GM12873 (cell line): ENCODE data around the gene MRPL41.

Source experiments
- TF ChIP-seq, protein P1 (sequence below): IDR thresholded peaks from 2 replicates; pipeline ENCODE4 v1.5.1; 2012; ENCODE audit warnings: low read depth, mild to moderate bottlenecking, moderate library complexity, low read length, control low read depth; ENCODE audit not compliant: insufficient read depth; ENCODE audit errors: missing control alignments

MRPL41 gene

DNA sequence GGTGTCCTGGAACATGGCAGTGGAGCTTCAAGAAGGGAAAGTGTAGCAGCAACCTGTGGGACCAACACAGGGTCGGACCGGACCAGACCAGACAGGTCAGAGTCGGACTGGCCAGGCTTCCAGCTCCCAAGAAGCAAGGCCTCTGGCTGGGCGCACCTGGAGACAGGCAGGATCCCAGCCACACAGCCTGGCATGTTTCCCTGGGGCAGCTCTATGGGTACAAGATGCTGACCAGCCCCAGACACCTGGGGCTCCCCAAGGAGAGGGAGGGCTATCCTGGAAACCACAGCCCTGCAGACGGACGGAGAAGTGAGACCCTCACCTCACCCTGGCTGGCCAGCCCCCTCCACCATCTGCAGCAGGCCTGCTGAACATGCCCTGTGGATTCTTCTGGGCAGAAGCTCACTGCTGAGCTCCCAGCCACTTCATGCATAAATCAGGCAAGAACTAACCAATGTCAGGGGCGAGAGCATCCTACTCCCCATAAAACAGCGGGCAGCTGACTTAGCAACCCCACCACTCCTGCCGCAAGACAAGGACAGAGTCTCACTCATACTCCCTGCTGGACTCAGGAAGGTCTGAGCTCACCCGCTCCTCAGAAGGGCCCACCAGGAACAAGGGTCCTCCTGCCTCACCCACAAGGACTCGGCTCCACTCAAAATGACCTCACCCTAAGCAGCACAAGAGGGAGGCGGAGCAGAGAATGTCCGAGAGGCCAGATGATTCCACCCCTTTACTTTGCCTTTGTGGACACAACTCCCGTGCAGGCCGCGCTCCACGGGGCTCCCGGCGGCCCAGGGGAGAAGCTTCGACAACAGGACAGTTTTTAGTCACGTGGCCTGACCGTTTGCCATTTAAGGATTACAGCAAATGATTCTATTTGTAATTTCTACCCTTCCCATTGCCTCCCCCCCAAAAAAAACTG lies 29.9 kb downstream of the MRPL41 start:
- TF ChIP-seq, protein P1, sequence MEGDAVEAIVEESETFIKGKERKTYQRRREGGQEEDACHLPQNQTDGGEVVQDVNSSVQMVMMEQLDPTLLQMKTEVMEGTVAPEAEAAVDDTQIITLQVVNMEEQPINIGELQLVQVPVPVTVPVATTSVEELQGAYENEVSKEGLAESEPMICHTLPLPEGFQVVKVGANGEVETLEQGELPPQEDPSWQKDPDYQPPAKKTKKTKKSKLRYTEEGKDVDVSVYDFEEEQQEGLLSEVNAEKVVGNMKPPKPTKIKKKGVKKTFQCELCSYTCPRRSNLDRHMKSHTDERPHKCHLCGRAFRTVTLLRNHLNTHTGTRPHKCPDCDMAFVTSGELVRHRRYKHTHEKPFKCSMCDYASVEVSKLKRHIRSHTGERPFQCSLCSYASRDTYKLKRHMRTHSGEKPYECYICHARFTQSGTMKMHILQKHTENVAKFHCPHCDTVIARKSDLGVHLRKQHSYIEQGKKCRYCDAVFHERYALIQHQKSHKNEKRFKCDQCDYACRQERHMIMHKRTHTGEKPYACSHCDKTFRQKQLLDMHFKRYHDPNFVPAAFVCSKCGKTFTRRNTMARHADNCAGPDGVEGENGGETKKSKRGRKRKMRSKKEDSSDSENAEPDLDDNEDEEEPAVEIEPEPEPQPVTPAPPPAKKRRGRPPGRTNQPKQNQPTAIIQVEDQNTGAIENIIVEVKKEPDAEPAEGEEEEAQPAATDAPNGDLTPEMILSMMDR = no peak

DNA sequence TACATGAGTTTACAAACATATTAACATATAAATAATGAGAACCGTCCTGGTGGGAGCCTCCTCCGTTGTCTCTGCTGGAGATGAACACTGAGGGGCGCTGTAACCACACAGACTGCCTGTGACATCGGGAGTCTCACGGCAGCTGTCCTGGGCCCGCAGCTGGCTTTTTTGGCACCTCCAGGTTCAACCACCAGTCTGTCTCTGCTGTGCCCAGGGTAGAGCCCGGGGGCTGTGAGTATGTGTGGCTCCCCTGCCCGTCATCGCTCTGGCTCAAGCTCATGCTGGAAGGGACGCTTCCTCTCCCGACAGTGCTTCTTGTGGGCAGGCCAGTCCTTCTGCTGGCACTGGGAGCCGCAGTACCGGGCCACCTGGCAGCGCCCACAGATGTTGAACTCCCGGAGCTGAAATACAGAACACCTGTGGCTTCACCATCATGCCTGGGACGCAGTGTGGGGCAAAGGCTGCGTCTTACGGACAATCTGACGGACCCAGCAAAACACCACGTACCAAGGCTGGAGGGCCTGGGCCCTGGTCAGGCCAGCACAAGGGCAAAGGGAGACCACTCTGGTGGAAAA lies 30.7 kb downstream of the MRPL41 start:
- TF ChIP-seq, protein P1 = peak; percentile 39

DNA sequence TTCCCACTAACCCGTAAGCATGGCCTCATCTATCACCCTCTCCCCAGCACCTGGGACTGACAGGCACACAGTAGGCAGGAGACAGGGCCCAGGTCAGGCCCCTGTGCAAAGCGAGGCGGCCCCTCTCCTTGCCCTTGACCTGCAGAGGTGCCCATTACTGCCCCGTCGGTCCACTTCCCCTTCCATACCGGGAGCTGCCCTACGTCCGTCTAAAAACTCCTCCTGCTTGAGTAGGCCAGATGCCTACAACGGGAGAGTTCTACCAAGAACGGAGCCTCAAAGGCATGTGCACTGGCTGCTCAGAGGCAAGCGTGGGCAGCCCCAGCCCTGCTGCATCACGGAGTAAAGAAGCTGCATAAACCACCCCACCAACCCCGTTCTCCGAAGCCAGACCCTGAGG lies 31.7 kb downstream of the MRPL41 start:
- TF ChIP-seq, protein P1 = no peak

DNA sequence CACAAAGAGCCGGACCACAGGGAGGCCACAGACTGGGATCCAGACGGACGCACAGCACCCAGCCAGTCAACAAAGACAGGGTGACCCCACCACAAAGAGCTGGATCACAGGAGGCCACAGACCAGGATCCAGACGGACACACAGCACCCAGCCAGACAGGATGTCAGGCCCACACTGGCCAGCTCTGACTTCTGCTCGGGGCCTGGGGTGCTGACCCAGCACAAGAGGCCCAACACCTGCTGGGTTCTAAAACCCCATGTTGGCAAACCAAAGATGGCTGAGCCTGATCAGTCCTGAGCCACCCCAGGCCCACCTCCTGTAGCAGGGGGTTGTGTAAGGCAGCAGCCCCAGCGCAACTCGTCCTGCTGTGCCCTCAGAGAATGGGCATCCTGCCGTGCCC lies 32.3 kb downstream of the MRPL41 start:
- TF ChIP-seq, protein P1 = no peak

DNA sequence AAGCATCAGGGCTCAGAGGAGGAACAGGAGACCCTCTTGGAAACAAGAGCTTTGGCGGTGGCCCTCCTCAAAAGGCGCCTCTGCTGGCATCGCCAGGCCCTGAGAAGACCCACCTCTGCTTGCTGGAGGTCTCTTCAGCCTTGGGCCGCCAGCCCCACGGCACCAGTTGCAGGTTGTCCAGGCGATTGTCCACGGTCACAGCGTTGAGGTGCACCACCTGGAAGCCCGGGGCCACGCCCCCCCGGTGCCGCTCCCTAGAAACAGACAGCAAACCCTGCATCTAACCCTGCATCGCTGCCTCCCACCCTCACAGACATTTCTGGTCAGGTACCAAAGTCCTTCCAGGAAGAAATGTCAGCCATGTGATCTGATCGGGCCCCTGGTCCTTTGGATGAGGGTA lies 35.2 kb downstream of the MRPL41 start:
- TF ChIP-seq, protein P1 = no peak

DNA sequence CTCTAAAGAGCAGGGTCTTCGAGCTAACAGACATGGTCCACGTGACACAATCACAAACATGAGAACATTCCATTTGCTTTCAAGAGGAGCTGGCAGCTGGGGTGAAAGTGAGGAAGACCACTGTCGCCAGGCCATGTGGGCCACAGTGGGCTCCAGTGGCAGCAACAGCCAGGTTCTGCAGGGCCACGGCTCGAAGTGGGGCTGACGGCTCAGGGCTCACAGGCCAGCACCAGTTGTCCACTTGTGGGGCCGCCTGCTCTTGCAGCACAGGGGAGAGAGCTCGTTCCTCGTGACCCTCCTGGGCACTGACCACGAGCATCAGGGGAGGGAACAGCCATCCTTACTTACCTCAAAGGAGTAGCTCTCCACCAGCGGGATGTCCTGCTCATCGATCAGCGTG lies 36.6 kb downstream of the MRPL41 start:
- TF ChIP-seq, protein P1 = no peak

DNA sequence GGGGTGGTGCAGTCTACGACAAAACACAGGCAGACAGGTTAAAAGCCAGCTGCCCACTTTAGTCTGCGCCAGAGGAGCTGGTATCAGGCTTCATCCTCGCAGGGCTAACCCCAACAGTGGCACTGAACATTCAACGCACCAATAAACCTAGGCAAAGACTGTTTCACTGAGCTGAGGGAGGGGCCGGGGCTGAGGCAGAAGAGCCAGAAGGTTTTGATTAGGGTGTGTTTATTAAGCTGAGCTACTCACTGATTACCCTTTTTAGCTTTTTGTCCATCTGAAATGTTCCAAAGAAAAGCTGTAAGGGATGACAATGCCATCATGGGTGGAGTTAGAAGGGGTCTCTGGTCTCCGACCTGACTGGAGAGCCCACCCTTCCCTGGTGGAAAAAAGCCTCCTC lies 37.2 kb downstream of the MRPL41 start:
- TF ChIP-seq, protein P1 = no peak
